Activated CD4-positive, alpha-beta T cell treated with anti-CD3 and anti-CD28 coated beads for 4 hours (primary cell): ENCODE measurements around the gene TMEM231.
A peak's percentile ranks its signal among the peaks of the same experiment; 100 is the strongest.
"Not testable (repeated sequence)": the region's sequence is repeated elsewhere in the genome, so short reads cannot be mapped to it uniquely, and the experiment has no call there.

Source experiments
- DNase-seq, 2 donors: peaks; one replicate each; pipeline ENCODE4 v3.0.0-alpha.2; 2020

The TMEM231 gene

DNA sequence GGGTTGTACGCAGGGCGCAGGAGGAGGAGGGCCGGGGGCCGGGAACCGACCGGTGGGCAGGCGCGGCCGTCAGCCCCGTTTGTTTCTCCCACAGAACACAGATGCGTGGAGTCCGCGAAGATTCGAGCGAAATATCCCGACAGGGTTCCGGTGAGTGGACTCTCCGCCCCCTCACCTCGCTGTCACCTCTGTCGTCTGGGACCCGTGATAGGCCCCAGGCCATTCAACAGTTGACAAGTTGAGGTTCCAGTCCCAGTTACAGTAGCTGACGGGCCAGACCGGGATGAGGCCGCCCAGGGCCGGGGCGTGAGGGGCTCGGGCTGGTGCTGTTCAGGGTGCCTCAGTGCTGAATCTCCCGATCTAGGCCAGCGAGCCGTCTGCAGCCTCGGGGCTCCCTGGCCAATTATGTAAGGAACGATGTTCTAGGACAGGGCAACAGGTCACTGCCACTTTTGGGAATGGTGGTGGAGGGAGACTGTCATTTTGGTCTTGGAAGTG lies 10.8 kb upstream of the TMEM231 start:
- peak in 1 of 2 donors; percentile 6 for DNase-seq

DNA sequence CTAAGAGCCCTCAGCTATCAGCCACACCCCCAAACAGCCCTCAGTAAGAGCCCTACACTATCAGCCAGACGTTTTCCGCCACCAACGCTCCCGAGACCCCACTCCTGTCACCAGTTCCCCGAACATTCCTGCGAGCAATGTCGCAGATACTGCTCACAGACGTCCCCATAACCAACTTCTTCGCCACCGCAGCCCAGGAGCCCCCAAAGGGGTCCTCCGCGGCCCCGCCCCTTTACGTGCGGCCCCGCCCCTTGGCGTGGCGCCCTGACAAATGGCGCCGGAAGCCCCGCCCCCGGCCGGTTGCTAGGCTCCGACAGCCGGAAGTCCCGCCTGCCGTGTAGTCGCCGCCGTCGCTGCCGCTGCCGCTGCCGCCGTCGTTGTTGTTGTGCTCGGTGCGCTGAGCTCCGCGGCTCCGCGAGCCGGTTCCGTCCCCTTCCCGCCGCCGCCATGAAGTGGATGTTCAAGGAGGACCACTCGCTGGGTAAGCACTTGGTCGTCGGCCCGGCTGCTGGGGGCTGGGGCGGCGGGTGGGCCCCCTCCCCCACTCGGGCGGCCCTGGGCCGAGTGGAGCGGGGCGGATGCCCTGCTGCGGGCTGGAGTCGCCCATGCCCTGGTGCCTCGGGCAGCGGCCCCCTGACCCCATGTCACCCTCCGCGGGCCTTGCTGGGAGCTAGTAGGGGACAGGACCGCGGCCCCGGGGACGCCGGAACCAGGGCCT lies 10.1 kb upstream of the TMEM231 start, which contains the start of gene GABARAPL2:
TSS of gene GABARAPL2 (plus strand) at position 340 of the 718 bp plus-strand sequence. CDS start at position 448, 108 bp downstream.
- DNase-seq, result peak; percentile 89 to 90

DNA sequence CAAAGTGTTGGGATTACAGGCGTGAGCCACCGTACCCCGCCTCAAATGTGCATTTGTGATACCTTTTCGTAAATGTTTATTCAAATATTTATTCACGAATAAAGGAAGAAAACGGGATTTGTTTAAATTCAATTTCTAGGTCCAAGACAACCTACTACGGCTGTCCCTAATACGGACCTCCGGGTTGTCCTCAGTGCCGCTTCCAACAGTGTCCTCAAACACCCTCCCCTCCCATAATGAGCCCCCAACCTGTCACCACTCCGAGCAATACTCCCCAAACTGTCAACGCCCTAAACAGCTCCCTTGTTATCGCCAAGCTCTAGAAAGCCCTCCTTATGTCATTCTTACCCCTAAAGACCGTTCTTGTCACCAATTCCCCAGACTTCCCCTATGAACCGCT lies 9.6 kb upstream of the TMEM231 start:
- no peak for DNase-seq

DNA sequence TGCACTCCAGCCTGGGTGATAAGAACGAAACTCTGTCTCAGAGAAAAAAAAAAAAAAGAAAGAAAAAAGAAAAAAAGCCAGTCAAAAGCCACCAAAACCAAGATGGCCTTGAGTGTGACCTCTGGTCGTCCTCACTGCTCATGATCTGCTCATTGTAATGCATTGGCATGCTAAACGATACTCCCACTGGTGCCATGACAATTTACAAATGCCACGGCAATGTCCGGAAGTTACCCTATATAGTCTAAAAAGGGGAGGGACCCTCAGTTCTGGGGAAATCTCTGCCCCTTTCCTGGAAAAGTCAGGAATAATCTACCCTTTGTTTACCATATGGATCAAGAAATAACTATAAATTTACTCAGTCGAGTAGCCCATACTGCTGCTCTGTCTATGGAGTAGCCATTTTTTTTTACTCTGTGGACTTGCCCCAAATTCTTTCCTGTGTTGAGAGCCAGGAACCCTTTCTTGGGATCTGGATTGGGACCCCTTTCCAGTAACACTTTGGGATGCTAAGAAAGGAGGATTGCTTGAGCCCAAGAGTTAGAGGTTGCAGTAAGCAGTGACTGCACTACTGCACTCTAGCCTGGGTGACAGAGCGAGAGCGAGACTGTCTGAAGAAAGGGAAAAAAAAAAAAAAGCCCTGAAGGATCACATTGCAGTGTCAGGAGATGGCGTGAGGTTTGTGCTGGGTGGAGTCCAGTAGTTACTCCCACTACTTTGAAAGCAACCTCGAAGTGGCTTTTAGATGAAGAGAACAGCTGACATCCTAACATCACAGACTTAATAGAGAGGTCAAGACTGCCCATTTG lies 3.7 kb upstream of the TMEM231 start:
- DNase-seq, result no peak

DNA sequence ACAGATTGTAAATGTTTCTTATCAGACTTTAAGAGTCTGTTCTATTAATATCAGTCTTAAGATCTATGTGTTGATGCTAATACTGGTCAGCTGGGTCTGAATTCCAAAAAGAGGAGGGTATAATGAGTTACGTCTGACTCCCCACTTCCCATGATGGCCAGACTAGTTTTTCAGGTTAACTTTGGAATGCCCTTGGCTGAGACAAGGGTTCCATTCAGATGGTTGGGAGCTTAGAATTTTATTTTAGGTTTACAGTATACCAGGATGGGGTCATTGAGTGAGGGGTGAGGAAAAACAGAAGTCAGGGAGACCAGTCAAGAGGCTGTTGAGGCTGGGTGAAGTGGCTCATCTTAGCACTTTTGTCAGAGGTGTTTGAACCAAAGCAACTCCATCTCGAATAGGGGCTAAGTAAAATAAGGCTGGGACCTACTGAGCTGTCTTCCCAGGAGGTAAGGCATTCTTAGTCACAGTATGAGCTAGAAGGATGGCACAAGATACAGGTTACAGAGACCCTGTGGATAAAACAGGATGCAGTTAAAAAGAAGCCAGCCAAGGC lies 2.9 kb upstream of the TMEM231 start:
- DNase-seq, result no peak

DNA sequence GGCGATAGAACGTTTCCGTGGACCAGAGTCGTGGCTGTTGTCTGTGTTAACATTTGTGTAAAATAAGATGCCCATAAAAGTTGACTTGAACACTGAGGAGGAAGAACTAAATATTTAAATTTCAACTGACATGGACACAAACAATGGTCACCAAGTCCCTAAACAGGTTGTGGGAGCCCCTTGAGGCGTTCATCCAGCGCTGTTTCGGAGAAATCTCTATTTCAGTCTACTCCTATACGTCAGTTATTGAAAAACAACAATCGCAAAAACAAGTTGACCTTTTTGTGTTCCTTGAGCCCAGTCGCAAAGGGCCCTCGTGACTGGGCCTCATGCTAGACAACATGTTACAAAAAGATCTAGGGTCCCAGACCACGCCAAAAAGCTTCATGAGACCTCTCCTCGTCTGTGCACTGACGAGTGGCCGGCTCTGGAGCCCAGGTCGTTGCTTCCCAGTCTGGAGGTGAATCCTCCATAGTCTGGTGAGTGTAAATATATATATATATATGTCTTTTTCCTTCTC lies 439 bp upstream of the TMEM231 start:
- DNase-seq, result no peak

DNA sequence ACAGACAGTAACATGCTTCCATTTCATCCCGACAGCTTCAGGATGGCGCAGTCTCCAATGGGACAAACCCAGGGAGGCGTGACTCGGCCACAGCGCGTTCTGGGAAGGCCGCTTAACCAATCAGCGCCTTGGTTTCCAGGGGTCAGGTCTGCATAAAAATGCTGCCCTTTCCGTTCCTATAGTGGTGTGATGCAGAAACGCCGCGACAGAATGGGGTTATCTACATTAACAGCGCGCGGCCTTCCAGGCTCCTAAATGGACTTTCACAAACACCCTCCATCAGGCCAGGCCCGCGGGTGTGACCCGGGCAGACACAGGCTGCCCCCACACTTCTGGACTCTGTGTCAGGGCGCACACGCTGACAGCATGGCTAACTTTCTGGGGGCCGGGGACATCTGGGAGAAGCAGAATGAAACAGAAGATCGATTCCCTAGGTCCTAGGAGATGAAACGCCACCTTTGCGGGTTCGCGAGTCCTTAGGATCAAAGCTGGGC lies 792 bp downstream of the TMEM231 start:
- DNase-seq, result peak in 1 of 2 donors; percentile 3

DNA sequence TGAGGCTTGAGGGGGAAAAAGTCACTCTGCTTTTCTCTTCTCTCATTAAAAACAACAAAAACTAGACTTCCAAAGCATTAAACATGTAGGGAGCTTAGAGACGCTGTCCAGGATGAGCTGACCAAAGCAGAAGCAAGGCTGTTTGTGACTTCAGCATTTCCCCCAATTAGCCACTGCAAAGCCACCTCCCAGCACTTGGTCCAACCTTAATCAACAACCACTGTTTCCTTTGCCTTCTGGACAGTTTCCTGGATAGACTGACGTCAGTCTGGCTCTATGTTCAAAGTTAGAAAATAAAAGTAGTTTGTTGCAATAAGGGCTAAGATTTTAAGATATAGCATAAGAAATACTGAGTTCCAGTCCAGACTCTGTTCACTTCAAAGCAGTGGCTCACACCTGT lies 3.1 kb downstream of the TMEM231 start:
- no peak for DNase-seq

DNA sequence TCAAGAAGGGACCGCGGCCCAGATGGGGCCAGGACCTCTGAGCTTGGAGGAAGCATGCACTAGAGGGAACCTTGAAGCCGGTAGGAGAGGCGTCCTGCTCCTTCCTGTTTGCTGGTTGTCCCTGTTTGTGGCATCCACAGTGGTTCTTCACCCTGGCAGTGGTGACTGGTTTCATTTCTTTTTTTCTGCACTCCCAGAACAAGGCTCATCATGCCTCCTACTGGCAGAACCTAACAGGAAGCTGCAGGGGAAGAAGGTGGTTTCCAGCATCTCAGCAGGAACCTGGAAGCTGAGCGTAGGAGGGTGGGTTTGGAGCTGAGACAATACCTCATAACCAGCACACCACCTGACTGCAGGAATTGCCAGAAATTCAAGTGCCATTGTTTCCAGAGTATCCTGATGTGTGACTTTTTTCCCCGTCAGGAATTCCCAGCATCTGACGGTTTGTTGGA lies 5.8 kb downstream of the TMEM231 start:
- DNase-seq, result peak in 1 of 2 donors; percentile 8

DNA sequence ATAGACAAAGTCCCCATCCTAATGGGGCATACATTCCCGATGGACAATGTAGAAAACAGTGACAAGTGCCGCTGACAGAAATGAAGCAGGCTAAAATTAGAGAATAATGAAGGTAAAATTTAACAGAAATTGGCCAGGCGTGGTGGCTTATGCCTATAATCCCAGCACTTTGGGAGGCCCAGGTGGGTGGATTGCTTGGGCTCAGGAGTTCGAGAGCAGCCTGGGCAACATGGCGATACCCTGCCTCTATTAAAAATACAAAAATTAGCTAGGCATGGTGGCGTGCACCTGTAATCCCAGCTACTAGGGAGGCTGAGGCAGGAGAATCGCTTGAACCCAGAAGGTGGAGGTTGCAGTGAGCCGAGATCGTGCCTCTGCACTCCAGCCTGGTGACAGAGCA lies 7.6 kb downstream of the TMEM231 start:
- not testable (repeated sequence) for DNase-seq

DNA sequence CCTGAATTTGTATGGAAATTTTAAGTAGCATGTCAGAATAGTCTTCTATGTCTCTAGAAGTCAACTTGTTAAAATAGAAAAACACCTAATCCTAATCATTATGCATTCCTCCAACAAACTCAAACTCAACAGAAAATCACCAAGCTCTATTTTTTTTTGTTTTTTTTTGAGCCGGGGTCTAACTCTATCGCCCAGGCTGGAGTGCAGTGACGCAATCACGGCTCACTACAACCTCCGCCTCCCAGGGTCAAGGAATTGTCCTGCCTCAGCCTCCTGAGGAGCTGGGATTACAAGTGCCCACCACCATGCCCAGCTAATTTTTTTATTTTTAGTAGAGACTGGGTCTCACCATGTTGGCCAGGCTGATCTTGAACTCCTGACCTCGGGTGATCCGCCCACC lies 9.8 kb downstream of the TMEM231 start:
- no peak for DNase-seq

DNA sequence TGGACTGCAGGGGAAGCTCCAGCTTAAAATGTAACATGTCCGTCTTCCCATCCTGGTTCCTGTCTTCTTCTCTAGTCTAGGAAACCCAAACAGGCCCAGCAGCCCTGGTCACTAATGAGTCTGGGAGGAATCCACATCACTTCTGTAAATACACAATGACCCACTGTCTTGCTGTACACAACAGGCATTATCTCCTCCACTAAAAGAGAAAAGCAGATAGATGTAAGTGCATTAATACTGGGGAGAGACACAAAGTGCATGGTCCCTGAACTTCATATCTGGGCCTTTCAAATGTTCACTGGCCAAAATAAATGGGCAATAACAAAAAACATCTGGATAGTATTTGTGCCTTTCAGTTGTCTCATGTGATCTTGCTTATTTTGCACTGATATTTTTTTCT lies 10.2 kb downstream of the TMEM231 start:
- not testable (repeated sequence) for DNase-seq

DNA sequence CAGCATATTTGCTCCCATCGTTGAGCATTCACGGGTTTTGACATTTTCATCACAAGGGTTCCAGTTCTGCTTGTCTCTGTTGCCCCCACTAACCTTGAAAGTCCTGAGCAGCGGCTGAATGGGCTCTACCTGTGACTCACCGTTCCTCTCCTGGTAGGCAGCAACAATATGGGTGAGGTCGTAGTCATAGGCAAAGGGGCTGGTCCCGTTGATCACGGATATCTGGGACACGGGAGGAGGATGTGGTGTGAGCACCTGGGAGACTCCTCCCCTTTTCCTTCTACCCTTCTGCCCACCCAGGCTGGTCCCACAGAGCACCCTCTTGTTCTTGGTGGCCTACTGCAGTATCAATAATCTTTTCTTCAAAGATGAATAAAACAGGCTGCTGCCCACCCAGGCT lies 13.6 kb downstream of the TMEM231 start:
- DNase-seq, result not testable (repeated sequence)

DNA sequence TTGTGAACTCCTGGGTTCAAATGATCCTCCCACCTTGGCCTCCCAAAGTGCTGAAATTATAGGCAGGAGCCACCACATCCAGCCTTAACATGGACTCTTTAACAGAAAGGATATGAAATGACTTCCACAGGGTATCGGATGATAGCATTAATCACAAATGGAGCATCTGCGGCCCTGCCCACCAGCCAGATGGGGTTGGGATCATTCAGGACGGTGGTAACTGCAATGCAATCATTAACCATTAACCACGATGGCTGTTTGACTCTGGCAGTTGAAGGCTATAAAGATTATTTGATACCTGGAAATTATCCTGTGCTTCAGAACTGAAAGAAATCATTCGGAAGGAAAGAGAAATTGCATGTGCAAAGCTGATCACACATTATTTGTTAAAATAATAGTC lies 14.8 kb downstream of the TMEM231 start:
- no peak for DNase-seq

DNA sequence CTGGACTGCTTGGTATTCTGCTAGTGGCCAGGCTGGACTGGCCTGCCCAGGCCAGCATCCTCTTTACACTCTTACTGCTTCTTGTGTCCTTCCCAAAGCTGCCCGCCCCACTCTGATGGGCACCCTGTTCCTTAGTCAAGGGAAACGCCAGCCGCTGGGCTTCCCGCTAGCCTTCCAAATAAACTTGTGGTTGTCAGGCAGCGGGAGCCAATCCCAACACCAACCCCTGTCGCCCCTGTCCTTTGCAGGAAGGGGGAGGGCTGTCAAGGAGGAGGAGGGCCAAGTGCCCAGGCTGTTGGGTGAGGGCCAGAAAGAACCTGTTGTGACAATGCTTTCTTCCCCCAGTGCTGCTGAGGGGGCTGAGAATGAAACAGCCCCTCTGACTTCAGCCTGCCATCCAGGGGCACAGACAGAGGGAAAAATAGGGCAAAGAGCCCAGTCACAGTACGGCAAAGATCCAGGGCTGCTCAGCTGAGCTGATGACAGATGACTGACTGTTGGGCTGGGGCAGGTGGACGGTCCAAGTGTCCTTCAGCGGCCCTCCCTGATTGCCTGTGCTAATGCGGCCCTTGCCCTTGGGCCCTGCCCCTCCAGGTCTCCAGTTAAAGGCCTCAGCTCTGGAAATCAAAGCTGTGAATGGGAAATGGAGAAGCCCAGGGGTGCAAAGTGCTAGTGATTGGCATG lies 17.0 kb downstream of the TMEM231 start:
- not testable (repeated sequence) for DNase-seq

DNA sequence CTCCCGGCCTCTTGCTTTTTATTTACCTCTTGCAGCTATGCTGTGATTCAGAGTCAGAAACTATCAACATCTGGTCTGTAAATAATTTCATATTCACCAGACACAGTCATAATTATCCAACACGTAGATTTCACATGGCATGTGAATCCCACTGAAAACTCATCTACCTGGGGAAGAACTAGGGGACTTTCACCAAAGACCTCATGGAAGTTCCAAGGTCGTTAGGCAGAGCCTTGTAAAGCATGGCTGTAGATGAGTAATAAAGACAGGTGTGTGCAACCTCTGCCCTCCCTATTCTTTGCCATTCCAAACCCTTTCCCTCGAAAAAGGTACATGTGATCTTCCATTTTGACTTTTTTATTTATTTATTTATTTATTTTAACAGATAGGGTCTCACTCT lies 18.3 kb downstream of the TMEM231 start:
- DNase-seq, result no peak

DNA sequence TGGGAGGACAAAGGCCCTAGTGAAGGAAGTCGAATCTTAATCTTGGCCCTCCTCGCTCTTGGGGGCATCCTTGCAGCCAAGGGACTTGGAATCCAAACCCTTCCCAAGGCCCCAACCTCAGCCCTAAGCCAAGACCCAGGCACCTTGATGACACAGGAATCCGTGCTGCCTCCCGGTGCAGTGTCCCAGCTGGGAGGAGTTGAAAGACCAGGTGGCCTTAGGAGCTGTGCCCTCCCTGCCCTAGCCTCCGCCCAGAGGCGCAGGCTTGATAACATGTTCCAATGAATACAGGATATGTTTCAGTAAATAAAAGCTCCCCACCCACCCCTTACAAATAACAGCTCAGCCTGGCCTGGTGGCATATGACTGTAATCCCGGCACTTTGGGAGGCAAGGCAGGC lies 20.2 kb downstream of the TMEM231 start, which contains the start of gene CHST5:
TSS of gene CHST5 (minus strand) at position 208 of the 400 bp plus-strand sequence. CDS start 5,724 bp downstream, outside the sequence.
- no peak for DNase-seq

DNA sequence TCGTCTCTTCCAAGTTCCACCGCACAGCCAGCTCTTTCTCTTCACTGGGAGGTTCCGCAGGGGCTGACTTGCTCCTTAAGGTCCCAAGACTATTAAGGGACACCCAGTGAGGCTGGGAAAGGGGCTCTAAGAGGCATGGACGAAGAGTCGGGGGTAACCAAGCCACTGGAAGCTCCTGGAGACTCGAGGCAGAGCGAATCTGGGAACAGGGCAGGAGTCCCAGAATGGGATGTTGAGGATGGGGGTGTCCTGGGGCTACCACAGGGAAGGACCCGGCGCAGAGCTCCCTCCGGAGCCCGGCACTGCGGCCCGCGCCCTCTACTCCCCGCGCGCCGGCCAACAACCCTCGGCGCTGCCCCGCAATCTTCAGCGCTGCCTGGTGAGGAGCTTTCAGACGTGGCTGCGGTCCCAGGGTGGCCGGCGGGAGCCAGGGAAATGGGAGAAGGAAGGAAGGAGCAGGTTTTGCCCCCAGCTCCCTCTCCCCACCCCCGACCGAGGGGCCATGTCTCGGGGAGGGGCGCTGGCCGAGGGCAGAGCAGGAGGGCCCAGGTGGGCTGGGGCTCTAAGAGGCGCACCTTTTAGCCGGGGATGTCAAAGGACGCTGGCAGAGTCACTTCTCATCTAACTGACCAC lies 20.7 kb downstream of the TMEM231 start:
- no peak for DNase-seq

DNA sequence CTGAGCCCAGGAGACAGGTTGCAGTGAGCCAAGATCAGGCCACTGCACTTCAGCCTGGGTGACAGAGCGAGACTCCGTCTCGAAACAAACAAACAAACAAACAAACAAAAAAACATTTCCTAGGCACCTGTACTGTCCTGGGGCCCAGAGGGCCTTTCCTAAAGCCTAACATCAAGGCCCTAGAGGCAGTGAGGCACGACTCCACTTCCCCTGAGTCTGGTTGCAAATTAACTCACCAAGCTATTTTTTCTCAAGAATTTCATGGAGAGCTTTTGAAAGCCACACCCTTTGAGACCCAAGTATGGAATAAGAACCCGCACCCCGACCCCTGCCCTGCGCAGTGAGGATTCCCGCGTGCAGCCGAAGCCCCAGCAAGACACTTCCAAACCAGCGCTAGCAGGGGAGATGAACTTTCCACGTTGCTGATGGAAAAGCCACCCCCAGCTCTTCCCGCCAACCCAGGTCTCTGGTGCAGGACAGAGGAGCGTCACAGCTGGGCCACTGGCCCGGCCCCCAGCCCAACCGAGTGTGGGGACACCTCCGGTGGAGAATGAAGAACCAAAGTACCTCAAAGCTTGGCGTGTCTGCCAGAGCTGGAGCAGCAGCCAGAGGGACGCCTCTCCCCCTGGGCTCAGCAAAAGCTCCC lies 21.4 kb downstream of the TMEM231 start:
- no peak for DNase-seq

DNA sequence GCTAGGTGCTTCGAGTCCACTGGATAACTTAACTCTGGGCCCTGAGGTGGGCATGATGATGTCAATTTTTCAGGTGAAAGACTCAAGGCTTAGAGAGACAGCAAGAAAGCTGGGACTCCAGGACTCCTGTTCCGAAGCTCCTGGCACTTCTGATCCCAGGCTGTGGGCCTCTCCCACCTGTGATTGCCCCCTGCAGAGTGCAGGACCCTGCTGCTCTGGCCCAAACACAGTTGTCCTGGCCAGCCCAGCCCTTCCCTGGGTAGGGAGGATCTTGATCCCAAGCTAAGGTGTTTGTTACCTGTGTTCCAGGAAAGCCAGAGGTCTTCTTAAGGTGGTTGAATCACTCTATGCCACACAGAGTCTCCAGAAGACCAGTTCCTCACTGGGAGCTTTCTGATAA lies 23.3 kb downstream of the TMEM231 start:
- DNase-seq, result no peak

DNA sequence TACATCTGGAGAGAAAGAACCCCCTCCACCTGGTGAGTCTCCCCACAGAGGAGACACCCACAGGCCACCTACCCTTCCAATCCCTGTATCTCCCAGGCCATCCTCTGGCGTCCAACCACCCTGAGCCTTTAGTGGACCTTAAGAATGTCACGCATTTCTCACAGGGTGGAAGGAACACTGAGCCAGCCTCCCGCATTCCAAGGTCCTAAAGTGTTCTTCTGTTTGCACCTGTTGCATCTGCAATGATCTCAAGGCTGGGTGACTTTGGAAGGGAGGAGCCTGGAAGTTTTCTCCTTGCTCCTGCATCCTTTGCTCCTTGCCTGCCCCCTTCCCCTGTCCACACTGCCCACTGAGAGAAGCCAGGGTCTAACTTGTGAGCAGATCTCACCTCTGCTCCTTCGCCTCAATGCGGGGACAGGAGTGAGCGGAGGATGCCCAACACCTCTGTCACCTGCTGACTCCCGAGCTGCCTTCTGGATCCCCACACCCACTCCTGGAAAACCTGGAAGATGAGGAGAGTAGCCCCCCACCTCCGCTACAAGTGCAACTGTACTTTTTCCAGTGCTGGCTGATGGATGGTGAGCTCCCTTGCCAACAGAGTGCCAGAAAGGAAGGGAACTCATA lies 23.8 kb downstream of the TMEM231 start:
- DNase-seq, result no peak
